ENCODE measurements around the gene PPP1R12A. TPM values are rescaled to one million over a fixed set of nuclear protein-coding genes. Genes with fewer than 3 reads are reported as not detected.

Gene PPP1R12A
- total RNA-seq, 1 donor, result 207 TPM

DNA sequence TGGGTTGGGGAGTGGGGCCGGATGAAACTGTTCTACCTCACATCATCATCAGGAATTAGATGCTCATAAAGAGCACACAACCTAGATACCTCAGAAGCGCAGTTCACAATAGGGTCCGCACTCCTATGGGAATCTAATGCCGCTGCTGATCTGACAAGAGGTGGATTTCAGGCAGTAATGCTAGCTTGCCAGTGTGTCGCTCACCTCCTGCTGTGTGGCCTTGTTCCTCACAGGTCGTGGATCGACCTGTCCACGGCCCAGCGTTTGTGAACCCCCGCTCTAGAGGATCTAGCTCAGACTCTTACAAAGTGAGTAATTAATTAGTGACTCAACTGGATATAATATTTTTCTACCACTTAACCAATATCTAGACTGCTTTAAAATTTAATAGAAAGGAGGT, 5.8 kb downstream of the PPP1R12A start:
- TF ChIP-seq, protein P1, sequence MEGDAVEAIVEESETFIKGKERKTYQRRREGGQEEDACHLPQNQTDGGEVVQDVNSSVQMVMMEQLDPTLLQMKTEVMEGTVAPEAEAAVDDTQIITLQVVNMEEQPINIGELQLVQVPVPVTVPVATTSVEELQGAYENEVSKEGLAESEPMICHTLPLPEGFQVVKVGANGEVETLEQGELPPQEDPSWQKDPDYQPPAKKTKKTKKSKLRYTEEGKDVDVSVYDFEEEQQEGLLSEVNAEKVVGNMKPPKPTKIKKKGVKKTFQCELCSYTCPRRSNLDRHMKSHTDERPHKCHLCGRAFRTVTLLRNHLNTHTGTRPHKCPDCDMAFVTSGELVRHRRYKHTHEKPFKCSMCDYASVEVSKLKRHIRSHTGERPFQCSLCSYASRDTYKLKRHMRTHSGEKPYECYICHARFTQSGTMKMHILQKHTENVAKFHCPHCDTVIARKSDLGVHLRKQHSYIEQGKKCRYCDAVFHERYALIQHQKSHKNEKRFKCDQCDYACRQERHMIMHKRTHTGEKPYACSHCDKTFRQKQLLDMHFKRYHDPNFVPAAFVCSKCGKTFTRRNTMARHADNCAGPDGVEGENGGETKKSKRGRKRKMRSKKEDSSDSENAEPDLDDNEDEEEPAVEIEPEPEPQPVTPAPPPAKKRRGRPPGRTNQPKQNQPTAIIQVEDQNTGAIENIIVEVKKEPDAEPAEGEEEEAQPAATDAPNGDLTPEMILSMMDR (IDR thresholded peaks at IDR 0.05; ENCODE audit: insufficient read depth, low read depth, low read length), result no peak
- no peak for DNase-seq (ENCODE audit: low read depth)
- H3K4me3 ChIP-seq (ENCODE audit: low read depth, low read length), result no peak overlapping the region

DNA sequence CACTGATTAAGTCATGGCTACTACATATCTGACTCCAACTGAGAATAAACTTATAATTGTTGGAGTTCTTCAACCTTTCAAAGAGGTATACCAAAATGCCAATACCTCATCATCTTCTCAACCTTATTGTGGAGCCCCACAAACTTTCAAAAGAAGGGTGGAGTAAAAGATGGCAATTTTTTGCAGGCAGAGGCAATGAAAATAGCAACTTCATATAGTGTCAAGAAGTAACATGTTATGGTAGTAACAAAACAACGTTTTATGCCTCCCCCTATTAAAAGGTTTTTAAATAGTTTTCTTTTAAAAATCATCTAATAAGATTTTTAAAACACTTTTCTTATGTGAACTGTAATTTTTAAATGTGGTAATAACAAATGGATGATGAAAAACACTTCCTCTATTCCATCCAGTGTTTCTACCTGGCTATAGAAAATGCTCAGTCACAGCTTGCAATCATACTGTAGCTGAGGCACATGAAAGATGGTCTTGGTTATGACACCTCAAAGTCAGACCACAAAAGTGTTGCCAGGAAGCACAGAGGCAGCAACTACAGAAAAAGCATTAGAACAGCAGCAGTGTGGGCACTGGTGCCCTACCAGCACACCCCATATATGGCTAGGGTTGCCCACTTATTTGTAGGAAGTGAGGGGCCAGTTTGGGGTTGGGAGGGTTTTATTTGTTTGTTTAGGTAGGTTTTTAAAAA, 7.0 kb downstream of the PPP1R12A start:
- H3K4me3 ChIP-seq (ENCODE audit: low read depth, low read length), result no peak overlapping the region
- peak; percentile 14 for DNase-seq (ENCODE audit: low read depth)
- TF ChIP-seq, protein P1 (IDR thresholded peaks at IDR 0.05; ENCODE audit: insufficient read depth, low read depth, low read length), result no peak

DNA sequence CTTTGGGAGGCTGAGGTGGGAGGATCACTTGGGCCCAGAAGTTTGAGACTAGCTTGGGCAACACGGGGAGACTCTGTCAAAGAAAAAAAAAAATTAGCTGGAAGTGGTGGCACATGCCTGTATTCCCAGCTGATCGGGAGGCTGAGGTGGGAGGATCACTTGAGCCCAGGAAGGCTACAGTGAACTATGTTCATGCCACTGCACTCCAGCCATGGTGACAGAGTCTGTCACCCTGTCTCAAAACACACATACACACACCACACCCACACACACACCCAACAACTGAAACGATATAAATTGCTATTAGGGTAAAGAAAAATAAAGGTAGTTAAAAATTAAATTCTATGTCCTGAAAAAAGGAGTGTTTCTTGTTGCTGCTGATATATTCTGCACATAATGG, 7.9 kb downstream of the PPP1R12A start:
- no peak for DNase-seq (ENCODE audit: low read depth)
- TF ChIP-seq, protein P1 (IDR thresholded peaks at IDR 0.05; ENCODE audit: insufficient read depth, low read depth, low read length), result no peak
- no peak overlapping the region for H3K4me3 ChIP-seq (ENCODE audit: low read depth, low read length)

DNA sequence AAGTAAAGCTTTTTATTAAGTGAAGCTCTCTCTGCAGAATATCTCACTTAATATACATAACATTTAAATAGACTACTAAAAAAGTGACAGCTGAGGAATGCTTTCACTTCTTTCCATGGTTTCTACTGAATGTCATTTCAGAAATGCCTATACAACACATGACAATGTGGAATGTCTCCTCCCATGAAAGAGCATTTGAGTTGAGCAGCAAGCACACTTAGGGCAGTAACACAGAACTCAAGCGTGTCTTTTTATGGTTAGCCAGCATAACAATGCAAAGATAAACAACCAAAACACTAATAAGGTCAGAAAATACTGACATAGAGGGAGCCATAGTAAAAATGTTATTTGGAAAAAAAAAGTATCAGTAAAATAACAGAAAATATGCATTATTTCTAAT, 9.4 kb downstream of the PPP1R12A start:
- DNase-seq (ENCODE audit: low read depth), result peak; percentile 11
- no peak overlapping the region for H3K4me3 ChIP-seq (ENCODE audit: low read depth, low read length)
- TF ChIP-seq, protein P1 (IDR thresholded peaks at IDR 0.05; ENCODE audit: insufficient read depth, low read depth, low read length), result no peak

DNA sequence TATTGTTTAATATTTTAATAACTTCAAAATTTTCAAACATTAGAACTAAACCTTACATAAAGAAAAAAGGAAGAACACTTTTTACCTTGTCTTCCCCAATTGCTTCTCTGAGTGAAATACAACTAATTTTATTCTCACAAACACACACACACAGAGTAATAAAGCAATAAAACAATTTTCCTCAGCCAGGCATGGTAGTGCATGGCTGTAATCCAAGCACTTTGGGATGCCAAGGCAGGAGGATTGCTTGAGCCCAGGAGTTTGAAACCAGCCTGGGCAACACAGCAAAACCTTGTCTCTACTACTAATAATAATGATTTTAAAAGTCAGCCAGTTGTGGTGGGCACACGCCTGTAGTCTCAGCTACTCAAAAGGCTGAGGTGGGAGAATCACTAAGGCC, 13.1 kb downstream of the PPP1R12A start:
- DNase-seq (ENCODE audit: low read depth), result no peak
- TF ChIP-seq, protein P1 (IDR thresholded peaks at IDR 0.05; ENCODE audit: insufficient read depth, low read depth, low read length), result no peak
- no peak overlapping the region for H3K4me3 ChIP-seq (ENCODE audit: low read depth, low read length)

DNA sequence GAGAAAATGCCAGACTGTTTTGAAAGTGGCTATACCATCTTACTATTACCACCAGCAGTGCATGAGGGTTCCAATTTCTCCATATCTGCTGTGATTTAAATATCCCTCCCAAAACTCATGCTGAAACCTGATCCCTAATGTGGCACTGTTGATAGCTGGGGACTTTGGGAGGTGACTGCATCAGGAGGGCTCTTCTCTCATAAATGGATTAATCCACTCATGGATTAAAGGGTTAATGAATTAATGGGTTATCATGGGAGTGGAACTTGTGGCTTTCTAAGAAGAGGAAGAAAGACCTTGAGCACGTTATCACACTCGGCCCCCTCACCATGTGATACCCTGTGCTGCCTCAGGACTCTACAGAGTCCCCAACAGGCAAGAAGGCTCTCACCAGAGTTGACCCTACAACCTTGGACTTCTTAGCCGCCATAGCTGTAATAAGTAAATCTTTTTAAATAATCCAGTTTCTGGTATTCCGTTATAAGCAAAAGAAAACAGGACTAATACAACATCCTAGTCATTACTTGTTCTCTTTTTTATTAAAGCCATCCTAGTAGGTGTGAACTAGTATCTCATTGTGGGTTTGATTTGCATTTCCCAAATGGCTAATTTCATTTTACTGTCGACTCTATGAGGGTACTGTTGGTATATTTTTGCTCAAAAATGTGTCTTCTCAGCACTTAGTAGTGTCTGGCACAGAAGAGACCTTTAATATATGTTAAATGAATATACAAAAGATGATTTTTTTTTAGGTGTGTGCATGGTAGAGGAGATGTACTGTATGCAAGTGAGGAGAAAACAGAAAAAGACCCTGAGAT, 14.3 kb downstream of the PPP1R12A start:
- no peak overlapping the region for H3K4me3 ChIP-seq (ENCODE audit: low read depth, low read length)
- no peak for DNase-seq (ENCODE audit: low read depth)
- TF ChIP-seq, protein P1 (IDR thresholded peaks at IDR 0.05; ENCODE audit: insufficient read depth, low read depth, low read length), result no peak
